Retinal pigment epithelial cell (primary cell): Measurements from ENCODE around the gene PRKAG1.

Source experiments
- DNase-seq: peaks from one replicate; pipeline ENCODE4 v3.0.0-alpha.2; 2010; ENCODE audit warnings: low read depth
- H3K4me3 ChIP-seq: 2 replicates; pipeline ENCODE4 v1.5.1; 2011; ENCODE audit warnings: mild to moderate bottlenecking, low read length, control low read depth, moderate library complexity
- TF ChIP-seq, protein P1 (sequence below): conservative IDR thresholded peaks from 2 replicates; pipeline ENCODE4 v1.5.1; 2011; ENCODE audit warnings: low read depth, low read length, control low read depth, inconsistent platforms

The PRKAG1 gene

GRCh38 chr12:48961801-48962200 is 56.8 kb downstream of the PRKAG1 start:
- no peak overlapping the region for H3K4me3 ChIP-seq
- no peak for DNase-seq
- TF ChIP-seq, protein P1, sequence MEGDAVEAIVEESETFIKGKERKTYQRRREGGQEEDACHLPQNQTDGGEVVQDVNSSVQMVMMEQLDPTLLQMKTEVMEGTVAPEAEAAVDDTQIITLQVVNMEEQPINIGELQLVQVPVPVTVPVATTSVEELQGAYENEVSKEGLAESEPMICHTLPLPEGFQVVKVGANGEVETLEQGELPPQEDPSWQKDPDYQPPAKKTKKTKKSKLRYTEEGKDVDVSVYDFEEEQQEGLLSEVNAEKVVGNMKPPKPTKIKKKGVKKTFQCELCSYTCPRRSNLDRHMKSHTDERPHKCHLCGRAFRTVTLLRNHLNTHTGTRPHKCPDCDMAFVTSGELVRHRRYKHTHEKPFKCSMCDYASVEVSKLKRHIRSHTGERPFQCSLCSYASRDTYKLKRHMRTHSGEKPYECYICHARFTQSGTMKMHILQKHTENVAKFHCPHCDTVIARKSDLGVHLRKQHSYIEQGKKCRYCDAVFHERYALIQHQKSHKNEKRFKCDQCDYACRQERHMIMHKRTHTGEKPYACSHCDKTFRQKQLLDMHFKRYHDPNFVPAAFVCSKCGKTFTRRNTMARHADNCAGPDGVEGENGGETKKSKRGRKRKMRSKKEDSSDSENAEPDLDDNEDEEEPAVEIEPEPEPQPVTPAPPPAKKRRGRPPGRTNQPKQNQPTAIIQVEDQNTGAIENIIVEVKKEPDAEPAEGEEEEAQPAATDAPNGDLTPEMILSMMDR: no peak

DNA sequence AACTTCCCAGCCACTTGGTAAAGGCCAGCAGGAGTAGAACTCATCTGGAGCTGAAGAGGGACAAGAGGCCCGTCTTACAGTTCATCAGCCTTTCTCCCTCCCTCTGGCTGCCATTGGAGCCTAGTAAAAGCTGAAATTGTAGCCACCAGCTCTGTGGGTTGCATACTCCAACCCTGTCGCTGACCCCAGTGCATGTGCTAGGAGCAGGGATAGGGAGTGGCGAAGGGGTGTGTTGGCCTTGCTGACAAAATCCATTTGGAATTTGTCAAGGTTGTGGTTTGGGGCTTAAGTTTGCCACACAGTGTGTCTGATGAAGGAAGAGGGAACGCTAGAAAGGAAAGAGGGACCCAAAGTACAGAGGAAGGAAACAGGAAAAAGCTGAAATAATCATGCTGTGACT is 57.2 kb downstream of the PRKAG1 start:
- DNase-seq: no peak
- no peak overlapping the region for H3K4me3 ChIP-seq
- TF ChIP-seq, protein P1: no peak

- no peak overlapping the region for H3K4me3 ChIP-seq
- no peak for DNase-seq
- TF ChIP-seq, protein P1: no peak
Observed at GRCh38 chr12:48960834-48961233, 57.7 kb downstream of the PRKAG1 start.

DNA sequence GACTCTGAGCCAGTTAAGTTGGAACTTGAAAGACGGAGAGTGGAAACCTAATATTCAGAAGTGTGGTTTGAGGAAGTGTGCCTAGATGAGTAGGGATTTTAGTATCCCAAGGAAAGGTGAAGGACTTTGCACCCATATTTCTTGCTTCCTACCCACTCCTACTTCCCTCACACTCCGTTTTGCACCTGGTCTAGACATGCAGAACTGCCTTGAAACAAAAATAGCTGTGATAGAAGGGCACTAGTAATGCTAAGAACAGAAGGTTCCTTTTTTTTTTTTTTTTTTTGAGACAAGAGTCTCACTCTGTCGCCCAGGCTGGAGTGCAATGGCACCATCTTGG is 60.6 kb downstream of the PRKAG1 start:
- peak overlapping the region; percentile 94 for H3K4me3 ChIP-seq
- no peak for DNase-seq
- TF ChIP-seq, protein P1: no peak

DNA sequence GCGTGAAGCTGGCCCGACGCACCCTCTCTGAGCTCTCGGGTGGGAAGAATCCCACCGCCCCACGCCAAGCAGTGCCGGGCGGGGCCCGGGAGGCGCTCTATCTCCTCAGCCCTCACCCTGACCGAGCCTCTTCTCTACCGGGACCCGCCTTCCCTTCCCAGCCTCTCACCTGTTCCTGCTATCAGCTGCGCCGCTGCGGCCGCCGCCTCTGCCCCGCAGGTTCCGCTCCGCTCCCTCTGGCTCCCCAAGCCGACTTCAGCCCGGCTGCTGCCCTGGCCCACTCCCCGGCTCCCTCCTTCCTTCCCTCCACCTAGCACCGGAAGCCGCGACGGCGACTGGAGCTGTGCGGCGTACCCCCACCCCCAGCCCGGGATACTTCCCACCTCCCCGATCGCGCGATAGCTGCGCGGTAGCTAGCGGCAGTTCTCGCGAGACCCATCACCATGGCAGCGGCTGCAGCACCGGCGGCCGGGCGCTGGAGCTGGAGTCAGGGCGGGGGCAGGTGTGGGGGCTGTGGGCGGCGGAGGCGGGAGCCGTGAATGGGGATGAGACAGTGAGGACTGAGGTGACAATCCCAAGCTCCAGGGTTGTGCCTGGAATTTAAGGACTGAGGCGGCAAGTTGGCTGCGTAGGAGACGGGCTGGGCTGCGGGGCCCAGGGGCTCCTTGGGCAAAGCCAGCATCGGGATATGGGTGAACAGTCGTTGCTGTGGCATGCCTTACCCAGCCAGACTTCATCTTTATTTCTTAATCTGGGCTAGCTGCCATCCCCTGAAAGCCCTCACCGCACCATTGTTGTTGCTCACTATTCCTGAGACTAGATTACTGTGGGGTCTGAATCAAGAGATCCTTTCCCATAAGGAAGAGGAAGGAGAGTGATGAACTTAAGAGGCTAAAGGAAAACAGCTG is 61.2 kb downstream of the PRKAG1 start, which contains the start of gene ARF3:
ARF3 (minus strand) TSS at position 347 of the 908 bp plus-strand sequence. CDS start 16,392 bp downstream, outside the sequence.
- TF ChIP-seq, protein P1: no peak
- H3K4me3 ChIP-seq: peak within 1 kb of the TSS; percentile 94
- DNase-seq: peak; percentile 74

DNA sequence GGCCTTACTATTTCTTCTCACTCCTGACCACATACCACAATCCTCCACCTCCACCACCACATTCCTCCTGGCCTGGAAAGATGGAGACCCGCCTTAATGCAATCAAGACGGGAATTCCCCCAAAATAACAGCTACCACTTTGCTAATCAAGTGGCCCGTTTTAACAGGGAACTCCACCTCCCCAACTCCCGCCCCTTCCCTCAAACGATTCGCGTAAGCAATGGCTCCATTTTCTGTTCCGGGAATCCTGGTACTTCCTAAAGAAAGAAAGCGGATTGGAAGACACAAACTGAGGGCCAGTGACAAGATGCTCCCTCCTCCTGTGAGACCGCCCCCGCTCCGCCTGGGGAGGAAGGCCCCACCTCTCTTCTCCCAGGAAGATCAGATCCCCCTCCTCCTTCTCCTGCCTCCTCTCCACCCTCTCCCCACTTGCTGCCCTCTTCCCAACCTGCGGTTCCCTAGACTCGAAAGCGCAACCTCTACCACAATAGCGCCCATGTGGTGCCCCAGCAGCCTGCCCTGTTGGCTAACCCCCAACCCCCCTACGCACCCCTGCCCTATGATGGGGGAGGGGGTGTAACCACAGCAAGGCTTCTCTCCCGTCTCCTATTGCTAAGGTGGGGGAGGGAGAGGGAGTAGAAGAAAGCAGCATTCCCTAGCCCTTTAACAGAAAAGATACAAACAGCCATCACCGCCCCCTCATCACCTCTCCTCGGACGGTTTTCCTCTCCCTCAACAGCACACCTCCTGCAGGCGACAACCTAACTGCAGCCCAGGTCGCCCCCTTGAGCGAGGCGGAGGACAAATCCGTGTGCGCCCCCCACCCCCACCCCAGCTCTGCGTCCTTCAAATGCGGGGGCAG is 62.1 kb downstream of the PRKAG1 start:
- peak; percentile 84 for DNase-seq
- TF ChIP-seq, protein P1: peak; percentile 16
- peak overlapping the region; percentile 94 for H3K4me3 ChIP-seq
